HL-60 (cell line): ENCODE measurements around the gene SH3RF3.
A peak's percentile ranks its signal among the peaks of the same experiment; 100 is the strongest.

ENCODE experiments used
- DNase-seq, 2 experiments: peaks; one replicate each; pipeline ENCODE4 v3.0.0-alpha.2; 2010 to 2020; ENCODE audit warnings: low read depth in 1 of 2, low spot score in 1 of 2
- H3K27ac ChIP-seq: fragments of 250-450 bp; sonication (Bioruptor Pico); replicated peaks from 2 replicates; pipeline ENCODE4 v1.5.1; 2020; ENCODE audit warnings: mild to moderate bottlenecking, moderate library complexity
- H3K27me3 ChIP-seq: fragments of 250-450 bp; sonication (Bioruptor Pico); 2 replicates; pipeline ENCODE4 v1.5.1; 2021; ENCODE audit warnings: mild to moderate bottlenecking, moderate library complexity; ENCODE audit not compliant: insufficient read depth, poor library complexity, severe bottlenecking
- H3K4me3 ChIP-seq: replicated peaks from 2 replicates; pipeline ENCODE4 v1.5.1; 2011; ENCODE audit warnings: mild to moderate bottlenecking, control low read depth, low read length; ENCODE audit not compliant: insufficient read depth
- CTCF ChIP-seq: IDR thresholded peaks from one replicate; pipeline ENCODE4 v1.5.1; 2011; ENCODE audit warnings: low read length, control low read depth, inconsistent platforms; ENCODE audit not compliant: insufficient read depth
- GABPA ChIP-seq: IDR thresholded peaks from 2 replicates; pipeline ENCODE4 v1.6.1; 2012; ENCODE audit warnings: low read depth
- POLR2AphosphoS5 ChIP-seq: IDR thresholded peaks from 2 replicates; pipeline ENCODE4 v1.6.1; 2012; ENCODE audit warnings: low read depth
- REST ChIP-seq: IDR thresholded peaks from 2 replicates; pipeline ENCODE4 v1.6.1; 2012; ENCODE audit warnings: low read depth; ENCODE audit not compliant: insufficient replicate concordance
- SPI1 ChIP-seq: IDR thresholded peaks from 2 replicates; pipeline ENCODE4 v1.6.1; 2012; ENCODE audit warnings: low read depth, mild to moderate bottlenecking, borderline replicate concordance

Gene SH3RF3

GRCh38 chr2:109213646-109214433 lies 84.8 kb downstream of the SH3RF3 start:
- Histone ChIP-seq H3K27me3 (peaks cover 3% of the 10 kb centered on the region), H3K4me3 (no peak overlapping the region), H3K27ac (peak overlapping the region; percentile 66)
- no peak for TF ChIP-seq CTCF
- TF ChIP-seq REST = no peak
- TF ChIP-seq POLR2AphosphoS5 = peak; percentile 95
- peak; percentile 1; the same call in 1 of the 2 replicates for TF ChIP-seq SPI1
- TF ChIP-seq GABPA = no peak
- peak; percentile 86 to 97 for DNase-seq

- Histone ChIP-seq H3K27me3 (peaks cover 3% of the 10 kb centered on the region), H3K4me3 (no peak overlapping the region), H3K27ac (peak overlapping the region; percentile 66)
- no peak for DNase-seq
- no peak for TF ChIP-seq GABPA
- TF ChIP-seq REST = no peak
- TF ChIP-seq SPI1 = no peak
- TF ChIP-seq CTCF = no peak
- no peak for TF ChIP-seq POLR2AphosphoS5
Observed at GRCh38 chr2:109214651-109215371, 85.8 kb downstream of the SH3RF3 start.

GRCh38 chr2:109215866-109216265 lies 86.9 kb downstream of the SH3RF3 start:
- Histone ChIP-seq H3K27ac (no peak overlapping the region), H3K4me3 (no peak overlapping the region), H3K27me3 (peaks cover 3% of the 10 kb centered on the region)
- no peak for TF ChIP-seq SPI1
- TF ChIP-seq REST = no peak
- TF ChIP-seq POLR2AphosphoS5 = no peak
- no peak for TF ChIP-seq CTCF
- TF ChIP-seq GABPA = no peak
- no peak for DNase-seq
